Kidney (tissue), 22 donors: ENCODE measurements around the gene NPHP3. TPM values are rescaled to one million over a fixed set of nuclear protein-coding genes. Genes with fewer than 3 reads are reported as not detected.

Experiments used
- DNase-seq, 5 donors: peaks; one replicate each; pipeline ENCODE4 v3.0.0-alpha.2; 2013 to 2020
- FAIRE-seq: peaks from 2 replicates; lab custom pipeline; 2012; peaks lifted over from hg19 to GRCh38; lab: Jason Lieb, UNC
- H3K27ac ChIP-seq, 2 donors: one replicate each; pipeline ENCODE4 v1.7.0; 2013; ENCODE audit warnings: low read depth in 2 of 2, low read length in 2 of 2, inconsistent platforms in 1 of 2
- H3K27me3 ChIP-seq: one replicate; pipeline ENCODE4 v1.7.1; 2013; ENCODE audit warnings: low read length, inconsistent platforms; ENCODE audit not compliant: control insufficient read depth, insufficient read depth
- H3K36me3 ChIP-seq, 3 donors: one replicate each; pipeline versions ENCODE4 v1.7.0 to v1.7.1; 2013; ENCODE audit warnings: low read length in 3 of 3, control low read depth in 1 of 3, inconsistent platforms in 1 of 3; ENCODE audit not compliant: insufficient read depth in 3 of 3, control insufficient read depth in 2 of 3
- H3K4me1 ChIP-seq, 3 donors: one replicate each; pipeline versions ENCODE4 v1.7.0 to v1.7.1; 2013; ENCODE audit warnings: low read length in 3 of 3, inconsistent platforms in 1 of 3, low read depth in 1 of 3; ENCODE audit not compliant: control insufficient read depth in 2 of 3, insufficient read depth in 2 of 3
- H3K4me3 ChIP-seq, 3 donors: one replicate each; pipeline versions ENCODE4 v1.7.0 to v1.8.1; 2013; ENCODE audit warnings: low read length in 3 of 3, control low read depth in 1 of 3, inconsistent platforms in 1 of 3
- H3K9ac ChIP-seq, 3 donors: one replicate each; pipeline versions ENCODE4 v1.7.0 to v1.7.1; 2013; ENCODE audit warnings: low read length in 3 of 3, control low read depth in 1 of 3, inconsistent platforms in 1 of 3
- H3K9me3 ChIP-seq, 3 donors: one replicate each; pipeline versions ENCODE4 v1.7.0 to v1.7.1; 2013; ENCODE audit warnings: low read length in 3 of 3, control low read depth in 1 of 3, inconsistent platforms in 1 of 3; ENCODE audit not compliant: control insufficient read depth in 2 of 3, insufficient read depth in 1 of 3
- intact Hi-C: fragments of 100-400 bp; cut with DNase I; formaldehyde crosslinking; loops from one replicate; pipeline ENCODE4 v1.11.1; 2022
- long read RNA-seq, 10 donors: library from polyadenylated mRNA in 1 of 10; unstranded in 1 of 10; transcript quantifications; one replicate each; pipeline ENCODE4 v2.0.0 and lab custom pipeline, GENCODE V29; 2021 to 2026
- polyA plus RNA-seq: library from polyadenylated mRNA; stranded (reverse); fragments of 350-450 nt; fragmentation: Illumina TruSeq; extraction: RNeasy Lipid Tissue Mini Kit (QIAGEN cat#74804); gene quantifications from one replicate; pipeline ENCODE4 v1.2.3, GENCODE V29; 2014; ENCODE audit warnings: low read depth, low replicate concordance; ENCODE audit not compliant: insufficient read depth
- total RNA-seq: library from RNA; stranded (reverse); fragmentation: NEBNext Ultra II Directional; extraction: Animal tissue kit (Norgen Biotek cat#: 25700); gene quantifications from one replicate; pipeline ENCODE4 v1.2.1, GENCODE V29; 2021
- TF ChIP-seq, protein P1 (sequence below): IDR thresholded peaks from 3 replicates; pipeline ENCODE4 v1.5.1; 2012; ENCODE audit warnings: mild to moderate bottlenecking, moderate library complexity, borderline replicate concordance; ENCODE audit not compliant: insufficient read depth; ENCODE audit errors: extremely low read depth
- donor health status: control.
- donor health status: control.
- donor health status: control.
- donor health status: control.
- donor health status: control.
- donor health status: DM: yes; HTN: yes; CAD: no.
- donor health status: Normal renal cell carcinoma (clear cell type).

The NPHP3 gene, protein sequence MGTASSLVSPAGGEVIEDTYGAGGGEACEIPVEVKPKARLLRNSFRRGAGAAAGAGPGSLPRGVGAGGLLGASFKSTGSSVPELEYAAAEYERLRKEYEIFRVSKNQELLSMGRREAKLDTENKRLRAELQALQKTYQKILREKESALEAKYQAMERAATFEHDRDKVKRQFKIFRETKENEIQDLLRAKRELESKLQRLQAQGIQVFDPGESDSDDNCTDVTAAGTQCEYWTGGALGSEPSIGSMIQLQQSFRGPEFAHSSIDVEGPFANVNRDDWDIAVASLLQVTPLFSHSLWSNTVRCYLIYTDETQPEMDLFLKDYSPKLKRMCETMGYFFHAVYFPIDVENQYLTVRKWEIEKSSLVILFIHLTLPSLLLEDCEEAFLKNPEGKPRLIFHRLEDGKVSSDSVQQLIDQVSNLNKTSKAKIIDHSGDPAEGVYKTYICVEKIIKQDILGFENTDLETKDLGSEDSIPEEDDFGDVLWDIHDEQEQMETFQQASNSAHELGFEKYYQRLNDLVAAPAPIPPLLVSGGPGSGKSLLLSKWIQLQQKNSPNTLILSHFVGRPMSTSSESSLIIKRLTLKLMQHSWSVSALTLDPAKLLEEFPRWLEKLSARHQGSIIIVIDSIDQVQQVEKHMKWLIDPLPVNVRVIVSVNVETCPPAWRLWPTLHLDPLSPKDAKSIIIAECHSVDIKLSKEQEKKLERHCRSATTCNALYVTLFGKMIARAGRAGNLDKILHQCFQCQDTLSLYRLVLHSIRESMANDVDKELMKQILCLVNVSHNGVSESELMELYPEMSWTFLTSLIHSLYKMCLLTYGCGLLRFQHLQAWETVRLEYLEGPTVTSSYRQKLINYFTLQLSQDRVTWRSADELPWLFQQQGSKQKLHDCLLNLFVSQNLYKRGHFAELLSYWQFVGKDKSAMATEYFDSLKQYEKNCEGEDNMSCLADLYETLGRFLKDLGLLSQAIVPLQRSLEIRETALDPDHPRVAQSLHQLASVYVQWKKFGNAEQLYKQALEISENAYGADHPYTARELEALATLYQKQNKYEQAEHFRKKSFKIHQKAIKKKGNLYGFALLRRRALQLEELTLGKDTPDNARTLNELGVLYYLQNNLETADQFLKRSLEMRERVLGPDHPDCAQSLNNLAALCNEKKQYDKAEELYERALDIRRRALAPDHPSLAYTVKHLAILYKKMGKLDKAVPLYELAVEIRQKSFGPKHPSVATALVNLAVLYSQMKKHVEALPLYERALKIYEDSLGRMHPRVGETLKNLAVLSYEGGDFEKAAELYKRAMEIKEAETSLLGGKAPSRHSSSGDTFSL (N-terminal part only)
- total RNA-seq (23.2 TPM), polyA plus RNA-seq (5.9 TPM)
- long read RNA-seq, donor 1, result 0 reads
- long read RNA-seq, donor 2, result 0 reads
- long read RNA-seq, donor 3, full-length matches to known transcripts, result 2 of 2 reads
- long read RNA-seq, donor 3, partial matches to known transcripts, result 0 of 2 reads
- long read RNA-seq, donor 3, other reads (novel, unspliced or antisense), result 0 of 2 reads
- long read RNA-seq, donor 4, full-length matches to known transcripts, result 1 of 6 reads
- long read RNA-seq, donor 4, partial matches to known transcripts, result 5 of 6 reads
- long read RNA-seq, donor 4, other reads (novel, unspliced or antisense), result 0 of 6 reads
- long read RNA-seq, donor 5, result 0 reads
- long read RNA-seq, donor 6, result 0 reads
- long read RNA-seq, donor 7, full-length matches to known transcripts, result 1 of 7 reads
- long read RNA-seq, donor 7, partial matches to known transcripts, result 3 of 7 reads
- long read RNA-seq, donor 7, other reads (novel, unspliced or antisense), result 3 of 7 reads
- long read RNA-seq, donor 8, result 0 reads
- long read RNA-seq, donor 9, full-length matches to known transcripts, result 1 of 1 reads
- long read RNA-seq, donor 9, partial matches to known transcripts, result 0 of 1 reads
- long read RNA-seq, donor 9, other reads (novel, unspliced or antisense), result 0 of 1 reads
- long read RNA-seq, donor 10, result 0 reads

DNA sequence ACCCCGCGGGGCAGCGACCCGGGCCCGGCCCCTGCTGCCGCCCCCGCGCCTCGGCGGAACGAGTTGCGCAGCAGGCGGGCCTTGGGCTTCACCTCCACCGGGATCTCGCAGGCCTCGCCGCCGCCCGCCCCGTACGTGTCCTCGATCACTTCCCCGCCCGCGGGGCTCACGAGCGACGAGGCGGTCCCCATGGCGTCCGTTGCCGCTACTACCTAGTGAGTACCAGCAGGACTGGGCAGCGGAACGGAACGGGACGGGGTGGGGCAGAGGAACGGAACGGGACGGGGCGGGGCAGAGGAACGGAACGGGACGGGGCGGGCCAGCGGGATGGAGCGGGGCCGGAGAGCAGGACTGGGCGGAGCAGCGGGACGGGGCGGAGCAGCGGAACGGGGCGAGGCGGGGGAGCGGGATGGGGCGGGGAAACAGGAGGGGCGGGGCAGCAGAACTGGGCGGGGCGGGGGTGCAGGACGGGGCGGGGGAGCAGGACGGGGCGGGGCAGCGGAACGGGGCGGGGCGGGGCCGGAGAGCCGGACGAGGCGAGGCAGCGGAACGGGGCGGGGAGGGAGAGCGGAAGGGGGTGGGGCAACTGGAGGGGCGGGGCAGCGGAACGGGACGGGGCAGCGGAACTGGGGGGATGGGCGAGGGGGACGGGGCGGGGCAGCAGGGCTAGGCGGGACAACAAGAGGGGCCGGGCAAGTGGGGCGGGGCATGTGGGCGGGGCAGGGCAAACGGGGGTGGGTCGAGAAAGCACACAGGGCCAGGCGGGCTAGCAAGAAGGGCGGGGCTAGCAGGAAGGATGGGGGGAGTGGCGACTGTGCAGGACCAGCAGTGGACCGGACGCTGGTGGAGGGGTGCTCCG, at the start of gene NPHP3:
TSS of gene NPHP3 (minus strand) at position 245 of the 859 bp plus-strand sequence. CDS start at position 191, 54 bp downstream.
- FAIRE-seq, result no peak
- intact Hi-C loops, result loop anchor here (10.0 kb wide), 1 partner anchor 702 kb away; no protein-coding TSS in a partner anchor
- TF ChIP-seq, protein P1, sequence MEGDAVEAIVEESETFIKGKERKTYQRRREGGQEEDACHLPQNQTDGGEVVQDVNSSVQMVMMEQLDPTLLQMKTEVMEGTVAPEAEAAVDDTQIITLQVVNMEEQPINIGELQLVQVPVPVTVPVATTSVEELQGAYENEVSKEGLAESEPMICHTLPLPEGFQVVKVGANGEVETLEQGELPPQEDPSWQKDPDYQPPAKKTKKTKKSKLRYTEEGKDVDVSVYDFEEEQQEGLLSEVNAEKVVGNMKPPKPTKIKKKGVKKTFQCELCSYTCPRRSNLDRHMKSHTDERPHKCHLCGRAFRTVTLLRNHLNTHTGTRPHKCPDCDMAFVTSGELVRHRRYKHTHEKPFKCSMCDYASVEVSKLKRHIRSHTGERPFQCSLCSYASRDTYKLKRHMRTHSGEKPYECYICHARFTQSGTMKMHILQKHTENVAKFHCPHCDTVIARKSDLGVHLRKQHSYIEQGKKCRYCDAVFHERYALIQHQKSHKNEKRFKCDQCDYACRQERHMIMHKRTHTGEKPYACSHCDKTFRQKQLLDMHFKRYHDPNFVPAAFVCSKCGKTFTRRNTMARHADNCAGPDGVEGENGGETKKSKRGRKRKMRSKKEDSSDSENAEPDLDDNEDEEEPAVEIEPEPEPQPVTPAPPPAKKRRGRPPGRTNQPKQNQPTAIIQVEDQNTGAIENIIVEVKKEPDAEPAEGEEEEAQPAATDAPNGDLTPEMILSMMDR, result no peak

DNA sequence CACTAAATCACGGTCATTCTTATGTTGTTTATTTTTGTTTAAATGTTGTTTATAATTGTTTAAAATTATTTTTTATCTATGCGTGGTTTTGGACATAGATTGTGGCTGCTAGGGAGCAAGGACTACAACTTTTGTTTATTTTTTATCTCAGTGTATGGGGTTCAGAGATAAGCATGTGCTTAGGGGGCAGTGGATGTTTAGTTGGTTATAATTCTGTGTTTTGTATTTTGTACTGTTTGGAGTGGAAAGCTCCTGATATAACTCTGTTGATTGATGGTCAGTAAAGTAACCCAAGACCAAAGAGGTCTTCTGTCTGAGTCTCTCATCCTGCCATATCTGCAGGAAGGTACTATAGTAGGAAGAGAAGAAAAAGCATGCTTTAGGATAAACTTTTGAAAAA, 36.5 kb upstream of the NPHP3 start:
- DNase-seq, result no peak
- Histone ChIP-seq H3K9ac (no peak overlapping the region), H3K36me3 (no peaks in the 10 kb centered on the region), H3K27ac (no peak overlapping the region), H3K4me3 (no peak overlapping the region), H3K9me3 (no peaks in the 10 kb centered on the region), H3K4me1 (no peaks in the 10 kb centered on the region), H3K27me3 (no peaks in the 10 kb centered on the region)
- TF ChIP-seq, protein P1, result no peak
- intact Hi-C loops, result no loop called here
- no peak for FAIRE-seq

More for the DNA sequence above, at the start of gene NPHP3:
- peak within 1 kb of the TSS; percentile 81 to 84 (median 83) for H3K4me3 ChIP-seq
- H3K36me3 ChIP-seq, result peaks cover 0 to 2% (median 0%) of the 10 kb centered on the region in 3 donors
- peak within 1 kb of the TSS; percentile 93 to 96 for H3K27ac ChIP-seq
- no peaks in the 10 kb centered on the region for H3K27me3 ChIP-seq
- peak within 1 kb of the TSS; percentile 69 to 77 (median 73) for H3K9ac ChIP-seq
- H3K4me1 ChIP-seq, result peaks cover 4 to 7% (median 5%) of the 10 kb centered on the region in 3 donors
- peak; percentile 97 to 100 (median 100) for DNase-seq
- H3K9me3 ChIP-seq, result no peaks in the 10 kb centered on the region
